HG02970 (cell line): Measurements from ENCODE around the gene PXDC1.

ENCODE experiments used
- ATAC-seq: cut with Tn5 transposase; IDR thresholded peaks from one replicate; pipeline ENCODE4 v1.9.1; 2021; ENCODE audit warnings: mild to moderate bottlenecking, moderate library complexity, moderate number of reproducible peaks; ENCODE audit not compliant: unreplicated experiment, low FRiP score

The PXDC1 gene

GRCh38 chr6:3751077-3751729 is at the start of gene PXDC1:
TSS of gene PXDC1 (minus strand) at chr6:3751713. CDS start at chr6:3751531, 182 bp downstream.
- no peak for ATAC-seq

GRCh38 chr6:3800850-3801591 is 49.5 kb upstream of the PXDC1 start:
- ATAC-seq, result no peak

DNA sequence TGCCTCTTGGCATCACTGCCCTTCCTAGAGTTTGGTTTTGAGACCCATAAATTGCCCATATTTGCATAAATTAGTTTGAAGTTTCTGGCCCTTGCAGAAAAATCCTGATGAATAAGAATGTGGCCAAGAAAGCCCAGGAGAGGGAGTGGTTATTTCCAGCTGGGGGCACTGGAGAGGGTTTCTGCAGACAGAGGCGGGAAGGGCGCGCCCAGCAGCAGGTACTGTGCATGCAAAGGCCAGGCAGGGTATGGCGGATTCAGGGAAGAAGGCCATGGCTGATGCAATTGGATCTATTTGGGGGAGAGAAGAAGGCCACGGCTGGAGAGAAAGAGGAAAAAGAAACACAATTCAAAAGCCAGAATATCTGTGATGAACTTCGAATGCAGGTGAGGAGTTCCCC is 48.2 kb upstream of the PXDC1 start:
- ATAC-seq, result no peak

- ATAC-seq, result no peak
Observed at GRCh38 chr6:3798055-3798919, 46.8 kb upstream of the PXDC1 start.

GRCh38 chr6:3797231-3798054 is 45.9 kb upstream of the PXDC1 start:
- no peak for ATAC-seq

GRCh38 chr6:3796719-3797041 is 45.2 kb upstream of the PXDC1 start:
- ATAC-seq, result no peak

DNA sequence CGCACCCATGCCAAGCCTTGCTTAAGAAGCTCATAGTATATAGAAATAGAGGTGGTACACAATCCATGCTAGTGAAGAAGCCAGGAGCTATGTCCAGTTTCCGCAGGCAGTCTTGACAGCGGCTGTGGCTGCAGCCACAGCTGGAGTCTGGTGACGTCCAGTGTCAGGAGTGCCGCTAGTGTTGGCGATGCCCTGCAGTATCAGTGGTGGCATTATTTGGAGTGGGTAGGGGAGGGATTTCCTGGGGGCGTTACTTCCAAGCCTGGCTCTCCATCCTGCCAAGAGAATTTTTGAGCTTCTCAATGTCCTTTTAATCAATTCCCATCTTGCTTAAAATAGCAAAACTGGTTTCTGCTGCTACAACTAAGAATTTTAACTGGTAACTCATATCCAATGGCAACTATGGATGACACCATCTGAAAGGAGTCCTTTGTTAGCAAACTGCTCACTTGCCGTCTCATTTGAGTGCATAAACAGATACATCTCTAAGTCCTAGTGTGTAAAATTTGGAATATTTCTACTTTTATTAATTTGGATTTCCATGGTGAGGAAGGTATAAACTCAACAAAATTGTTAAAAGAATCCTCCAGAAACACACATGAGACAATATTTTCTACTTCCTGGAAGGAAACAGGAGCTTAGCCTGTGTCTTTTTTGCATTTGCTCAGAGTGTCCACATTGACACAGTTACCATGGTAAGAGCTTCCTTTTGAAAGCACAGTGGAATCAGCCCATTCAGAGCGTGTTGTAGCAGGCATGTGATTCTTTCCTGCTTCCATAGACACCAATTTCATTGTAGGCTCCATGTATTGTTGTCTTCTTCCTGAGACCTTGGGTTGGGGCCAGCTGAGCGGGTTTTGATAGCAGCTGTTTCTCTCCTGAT is 44.6 kb upstream of the PXDC1 start:
- ATAC-seq, result no peak

- ATAC-seq, result no peak
Observed at GRCh38 chr6:3794092-3794491, 42.6 kb upstream of the PXDC1 start.

DNA sequence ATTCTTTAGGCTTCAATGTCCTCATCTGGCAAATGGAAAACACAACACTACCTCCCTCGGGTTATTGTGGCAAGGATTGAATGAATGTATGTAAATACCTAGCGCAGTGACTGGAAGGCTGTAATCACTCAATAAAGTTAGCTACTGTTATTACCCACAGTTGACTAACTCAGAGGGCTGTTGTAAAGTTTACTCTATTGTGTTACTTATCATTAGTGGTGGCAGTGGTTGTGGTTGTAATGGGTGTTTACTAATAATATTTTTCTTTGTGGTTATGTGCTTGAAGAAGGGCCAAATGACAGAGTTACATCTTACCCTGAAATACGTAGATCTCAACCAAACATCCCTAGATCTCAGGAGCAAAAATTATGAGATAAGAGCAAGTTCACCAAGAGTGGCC is 42.0 kb upstream of the PXDC1 start:
- no peak for ATAC-seq

- no peak for ATAC-seq
Observed at GRCh38 chr6:3791526-3792203, 40.2 kb upstream of the PXDC1 start.

DNA sequence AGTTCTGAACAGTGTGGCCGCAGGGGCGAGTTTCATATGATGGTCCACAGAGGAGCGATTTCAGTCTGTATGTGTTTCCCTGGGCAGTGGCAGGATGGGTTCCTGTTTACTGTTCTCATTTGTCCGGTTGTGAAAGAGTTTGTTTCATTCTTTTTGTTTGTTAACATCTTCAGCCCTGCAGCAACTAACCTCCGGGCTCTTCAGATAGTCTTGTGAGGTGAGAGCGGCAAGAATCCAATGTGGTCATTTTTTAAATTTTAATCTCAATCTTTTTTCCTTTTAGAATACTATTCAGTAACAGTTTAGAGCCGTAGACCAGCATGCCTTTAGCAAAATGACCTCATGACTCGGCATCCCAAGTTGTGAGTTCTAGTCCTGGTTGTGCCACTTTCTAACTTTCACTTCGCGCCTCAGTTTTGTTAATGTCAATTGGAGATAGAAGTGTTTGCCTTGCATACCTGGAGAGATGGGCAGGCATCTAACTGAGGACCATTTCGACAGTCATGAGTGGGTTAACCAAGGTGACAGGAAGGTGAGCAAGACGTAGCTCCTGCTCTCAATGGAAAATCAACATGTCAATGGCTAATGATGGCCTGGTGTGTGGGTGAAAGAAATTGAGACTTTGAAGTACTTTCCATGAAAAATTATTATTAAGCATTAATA is 38.5 kb upstream of the PXDC1 start:
- no peak for ATAC-seq

DNA sequence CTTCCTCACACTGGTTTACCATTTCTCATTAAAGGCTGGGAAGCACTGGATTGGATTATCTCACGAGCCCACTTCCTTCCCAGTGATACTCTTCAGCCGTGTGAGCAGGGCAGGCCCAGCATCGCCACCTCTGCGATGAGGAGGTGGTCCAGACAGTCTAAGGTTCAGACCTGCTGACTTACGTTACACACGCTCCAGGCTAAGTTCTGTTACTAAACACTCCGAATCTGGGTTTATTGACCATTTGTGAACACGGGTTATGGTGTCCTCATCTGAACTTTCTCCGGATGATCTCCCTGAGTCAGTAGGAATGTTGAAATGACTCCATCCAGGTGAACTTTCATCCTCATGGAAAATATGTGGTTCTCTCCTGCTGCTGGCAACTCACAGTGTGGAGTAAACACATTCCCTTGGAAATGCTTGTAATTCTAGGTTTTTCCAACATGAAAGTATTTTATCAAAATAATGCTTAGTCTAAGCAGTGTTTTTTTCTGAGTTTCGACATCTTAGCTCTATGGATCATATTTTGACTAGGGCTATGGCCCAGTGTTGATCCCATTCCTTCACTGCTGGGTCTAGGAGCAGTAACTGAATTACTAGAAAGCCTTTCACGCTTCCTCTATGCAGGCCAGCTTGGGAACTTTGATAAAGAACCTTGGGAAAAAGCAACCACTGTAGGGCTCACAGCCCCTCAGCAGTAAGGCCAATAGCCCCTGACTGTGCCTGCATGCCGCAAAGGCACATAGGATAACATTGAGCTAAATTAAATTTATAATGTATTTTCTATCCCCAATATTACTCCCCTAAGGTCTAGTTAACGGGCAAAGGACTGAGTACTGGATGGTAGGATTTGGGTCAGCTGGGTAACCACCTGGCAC is 37.7 kb upstream of the PXDC1 start:
- no peak for ATAC-seq

DNA sequence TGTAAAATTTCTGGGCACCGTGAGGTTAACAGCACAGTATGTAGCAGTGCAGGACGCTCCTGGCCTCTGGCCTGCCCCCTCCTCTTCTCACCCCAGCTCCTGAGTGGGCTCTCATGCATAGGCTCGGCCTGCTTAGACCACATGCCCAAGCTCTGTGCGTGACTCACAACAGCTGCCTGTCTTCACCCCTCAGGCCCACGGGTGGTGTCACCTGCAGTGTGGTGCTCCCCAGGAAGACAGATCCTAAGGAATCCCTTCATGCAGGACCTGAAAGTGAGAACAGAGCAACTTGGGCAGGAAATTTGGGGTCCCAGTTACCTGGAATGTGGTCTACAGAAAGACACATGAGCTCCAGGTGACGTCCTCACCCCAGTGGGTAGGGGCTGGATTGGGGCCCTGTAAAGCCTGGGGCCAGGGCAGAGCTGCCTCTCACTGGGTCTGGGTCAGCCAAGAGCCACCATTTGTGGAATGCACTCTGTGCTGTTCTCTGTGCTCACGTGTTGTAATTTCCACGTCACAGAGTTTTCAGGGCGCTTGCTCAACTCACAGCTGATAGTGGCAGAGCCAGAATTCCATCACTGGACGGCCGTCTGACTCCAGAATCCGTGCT is 37.0 kb upstream of the PXDC1 start:
- ATAC-seq, result no peak

GRCh38 chr6:3786141-3786540 is 34.6 kb upstream of the PXDC1 start:
- no peak for ATAC-seq

DNA sequence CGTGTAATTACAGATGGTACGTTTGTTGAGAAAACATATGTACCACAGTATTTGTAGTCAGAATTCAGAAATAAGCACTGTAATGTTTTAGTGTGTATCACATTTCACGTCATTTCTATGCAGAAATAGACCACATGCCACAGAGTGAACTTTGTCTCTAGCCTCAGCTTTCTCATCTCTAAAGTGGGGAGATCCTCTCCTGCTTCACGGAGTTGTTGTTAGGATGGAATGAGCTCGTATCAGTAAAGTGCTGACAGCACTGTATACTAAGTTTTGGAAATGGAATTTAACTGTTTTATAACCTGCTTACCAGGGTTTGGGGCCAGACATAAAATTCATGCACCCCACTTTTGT is 34.2 kb upstream of the PXDC1 start:
- no peak for ATAC-seq

DNA sequence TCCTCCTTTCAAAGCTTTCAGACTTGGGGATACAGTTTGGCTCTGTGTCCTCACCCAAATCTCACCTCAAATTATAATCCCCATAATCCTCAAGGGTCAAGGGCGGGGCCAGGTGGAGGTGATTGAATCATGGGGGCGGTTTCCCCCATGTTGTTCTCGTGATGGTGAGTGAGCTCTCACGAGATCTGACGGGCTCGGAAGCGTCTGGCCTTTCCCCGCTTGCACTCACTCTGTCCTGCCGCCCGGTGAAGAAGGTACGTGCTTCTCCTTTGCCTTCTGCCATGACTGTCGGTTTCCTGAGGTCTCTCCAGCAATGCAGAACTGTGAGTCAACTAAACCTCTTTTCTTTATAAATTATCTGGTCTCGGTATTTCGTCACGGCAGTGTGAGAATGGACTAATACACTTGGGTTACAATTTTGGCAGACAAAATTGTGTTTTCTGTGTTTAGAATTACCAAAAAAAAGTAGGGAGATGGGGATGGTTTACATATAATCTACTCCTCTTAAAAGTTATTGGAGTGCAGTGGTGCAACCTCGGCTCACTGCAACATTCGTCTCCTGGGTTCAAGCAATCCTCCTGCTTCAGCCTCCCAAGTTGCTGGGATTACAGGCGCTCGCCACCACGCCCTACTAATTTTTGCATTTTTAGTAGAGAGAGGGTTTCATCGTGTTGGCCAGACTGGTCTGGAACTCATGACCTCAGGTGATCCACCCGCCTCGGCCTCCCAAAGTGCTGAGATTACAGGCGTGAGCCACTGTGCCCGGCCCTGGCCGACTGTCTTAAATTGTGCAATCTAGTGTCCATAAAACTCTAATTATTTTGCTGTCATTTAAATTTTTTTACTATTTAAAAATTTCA is 33.6 kb upstream of the PXDC1 start:
- no peak for ATAC-seq
